Hepatocyte (in vitro differentiated cells): ENCODE data around the gene NUCB2.

Experiments used
- EZH2 ChIP-seq: fragments of 200-600 bp; sonication (generic); IDR thresholded peaks from 2 replicates; pipeline ENCODE4 v1.6.1; 2016; ENCODE audit warnings: antibody characterized with exemption, mild to moderate bottlenecking, borderline replicate concordance
- TF ChIP-seq, protein P1 (sequence below): fragments of 200-600 bp; sonication (generic); IDR thresholded peaks from 2 replicates; pipeline ENCODE4 v1.5.1; 2016; ENCODE audit warnings: antibody characterized with exemption, mild to moderate bottlenecking; ENCODE audit not compliant: poor library complexity

DNA sequence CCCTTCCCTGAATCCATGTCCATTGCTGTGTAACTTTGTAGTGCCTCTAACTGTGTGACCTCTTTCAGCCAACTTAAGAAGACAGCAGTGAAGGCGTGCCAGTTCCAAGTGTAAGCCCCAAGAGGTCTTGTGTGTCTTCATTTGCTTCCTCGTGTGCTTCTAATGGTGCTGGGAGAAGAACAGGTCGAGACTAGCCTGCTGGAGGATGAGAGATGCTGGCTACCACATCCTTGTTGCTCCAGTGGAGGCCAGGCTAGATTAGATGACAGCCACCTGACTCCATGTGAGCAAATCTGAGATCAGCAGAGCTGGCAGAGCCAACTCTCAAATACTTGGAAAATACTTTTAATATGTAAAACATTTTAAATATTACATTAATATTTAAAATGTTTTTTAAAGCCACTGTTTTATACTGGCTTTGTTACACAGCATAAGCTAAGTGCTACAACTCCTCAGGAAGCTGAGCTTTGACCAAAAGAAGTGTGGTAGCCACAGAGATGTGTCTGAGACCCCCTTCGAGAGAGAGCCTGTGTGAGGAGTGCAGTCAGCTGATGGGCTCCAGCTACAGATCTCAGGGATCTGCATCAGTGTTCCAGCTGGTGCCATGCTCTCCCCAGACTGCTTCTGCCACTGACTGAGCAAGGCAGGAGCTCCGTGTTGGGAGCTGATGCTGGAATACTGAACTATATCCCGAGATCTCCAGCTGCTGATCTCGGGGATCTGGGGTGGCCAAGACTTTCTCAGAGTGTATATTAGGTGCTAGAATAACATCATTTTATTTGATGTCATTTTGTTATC is 103.0 kb downstream of the NUCB2 start:
- TF ChIP-seq, protein P1, sequence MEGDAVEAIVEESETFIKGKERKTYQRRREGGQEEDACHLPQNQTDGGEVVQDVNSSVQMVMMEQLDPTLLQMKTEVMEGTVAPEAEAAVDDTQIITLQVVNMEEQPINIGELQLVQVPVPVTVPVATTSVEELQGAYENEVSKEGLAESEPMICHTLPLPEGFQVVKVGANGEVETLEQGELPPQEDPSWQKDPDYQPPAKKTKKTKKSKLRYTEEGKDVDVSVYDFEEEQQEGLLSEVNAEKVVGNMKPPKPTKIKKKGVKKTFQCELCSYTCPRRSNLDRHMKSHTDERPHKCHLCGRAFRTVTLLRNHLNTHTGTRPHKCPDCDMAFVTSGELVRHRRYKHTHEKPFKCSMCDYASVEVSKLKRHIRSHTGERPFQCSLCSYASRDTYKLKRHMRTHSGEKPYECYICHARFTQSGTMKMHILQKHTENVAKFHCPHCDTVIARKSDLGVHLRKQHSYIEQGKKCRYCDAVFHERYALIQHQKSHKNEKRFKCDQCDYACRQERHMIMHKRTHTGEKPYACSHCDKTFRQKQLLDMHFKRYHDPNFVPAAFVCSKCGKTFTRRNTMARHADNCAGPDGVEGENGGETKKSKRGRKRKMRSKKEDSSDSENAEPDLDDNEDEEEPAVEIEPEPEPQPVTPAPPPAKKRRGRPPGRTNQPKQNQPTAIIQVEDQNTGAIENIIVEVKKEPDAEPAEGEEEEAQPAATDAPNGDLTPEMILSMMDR = no peak
- no peak for TF ChIP-seq EZH2
